HG03520 (cell line): ENCODE measurements around the gene CDHR4.
"Not testable (repeated sequence)": the region's sequence is repeated elsewhere in the genome, so short reads cannot be mapped to it uniquely, and the experiment has no call there.

ENCODE experiments used
- ATAC-seq: cut with Tn5 transposase; IDR thresholded peaks from one replicate; pipeline ENCODE4 v1.9.1; 2021; ENCODE audit warnings: mild to moderate bottlenecking, moderate library complexity; ENCODE audit not compliant: unreplicated experiment

Gene CDHR4

DNA sequence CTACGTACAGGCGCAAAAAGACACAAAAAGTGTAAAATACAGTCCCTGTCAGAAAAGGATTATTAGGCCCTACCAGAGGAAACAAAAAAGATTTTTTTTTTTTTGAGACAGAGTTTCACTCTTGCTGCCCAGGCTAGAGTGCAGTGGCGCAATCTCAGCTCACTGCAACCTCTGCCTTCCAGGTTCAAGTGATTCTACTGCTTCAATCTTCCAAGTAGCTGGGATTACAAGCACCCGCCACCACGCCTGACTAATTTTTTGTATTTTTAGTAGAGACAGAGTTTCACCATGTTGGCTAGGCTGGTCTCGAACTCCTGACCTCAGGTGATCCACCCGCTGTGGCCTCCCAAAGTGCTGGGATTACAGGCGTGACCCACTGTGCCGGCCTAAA, 18.7 kb downstream of the CDHR4 start:
- not testable (repeated sequence) for ATAC-seq

DNA sequence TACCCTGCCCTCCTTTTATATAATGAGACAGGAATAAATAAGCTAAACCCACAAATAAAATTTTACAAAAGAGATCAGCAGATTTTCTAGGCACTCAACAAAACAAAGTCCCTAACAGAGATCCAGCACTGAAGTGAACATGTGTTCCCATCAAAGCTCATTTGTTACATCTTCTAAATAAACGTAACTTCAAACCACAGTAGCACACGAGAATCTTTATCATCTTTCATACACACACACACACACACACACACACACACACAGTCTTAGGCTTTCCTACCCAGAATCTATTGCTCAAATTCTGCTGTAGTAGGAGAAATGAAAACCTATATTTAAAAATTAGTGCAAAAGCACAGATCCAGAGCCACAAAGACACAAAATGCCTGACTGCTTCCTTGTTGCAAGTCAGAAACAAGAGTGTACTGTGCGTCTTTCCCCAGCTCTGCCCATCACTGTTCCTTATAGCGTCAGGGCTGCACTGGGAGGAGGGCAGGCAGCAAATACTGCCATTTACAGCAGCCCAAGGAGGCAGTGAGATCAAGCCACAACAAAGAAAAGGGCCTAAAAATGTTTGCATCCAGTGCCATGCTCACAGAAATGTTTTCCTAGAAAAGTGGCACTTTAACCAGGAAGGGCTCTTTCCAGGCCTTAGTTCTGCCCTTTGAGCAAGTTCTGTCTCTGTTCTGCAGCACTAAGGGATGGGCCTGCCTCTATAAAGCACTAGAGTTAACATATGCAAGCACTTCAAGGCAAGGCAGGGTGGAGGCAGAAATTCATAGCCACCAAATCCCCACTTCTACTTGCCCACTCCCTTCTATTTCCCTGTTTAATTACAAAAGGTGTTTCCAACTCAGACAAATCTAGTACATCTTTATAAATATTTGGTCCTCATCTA, 19.3 kb downstream of the CDHR4 start:
- ATAC-seq, result no peak

DNA sequence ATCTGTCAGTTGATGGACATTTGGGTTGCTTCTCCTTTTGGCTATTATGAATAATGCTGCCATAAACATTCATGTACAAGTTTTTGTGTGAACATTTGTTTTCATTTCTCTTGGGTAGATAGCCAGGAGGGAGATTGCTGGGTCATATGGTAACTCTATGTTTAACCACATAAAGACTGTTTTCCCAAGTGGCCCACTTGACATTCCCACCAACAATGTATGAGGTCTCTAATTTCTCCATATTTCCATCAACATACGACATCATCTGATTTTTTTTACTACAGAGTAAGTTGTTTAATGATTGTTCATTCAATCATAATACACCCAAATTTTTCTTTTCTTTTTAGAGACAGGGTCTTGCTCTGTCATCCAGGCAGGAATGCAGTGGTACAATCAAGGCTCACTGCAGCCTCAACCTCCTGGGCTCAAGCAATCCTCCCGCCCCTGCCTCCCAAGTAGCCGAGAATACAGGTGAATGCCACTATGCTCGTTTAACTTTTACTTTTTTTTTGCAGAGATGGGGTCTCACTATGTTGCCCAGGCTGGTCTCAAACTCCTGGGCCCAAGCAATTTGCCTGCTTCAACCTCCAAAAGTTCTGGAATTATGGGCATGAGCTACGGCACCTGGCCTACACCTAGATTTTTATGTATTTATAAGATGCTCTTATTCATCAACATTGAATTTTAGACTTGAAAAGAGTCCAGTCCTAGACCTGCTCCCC, 20.2 kb downstream of the CDHR4 start:
- ATAC-seq, result no peak

- ATAC-seq, result not testable (repeated sequence)
Observed at GRCh38 chr3:49776101-49776500, 23.6 kb downstream of the CDHR4 start.

- ATAC-seq, result no peak
Observed at GRCh38 chr3:49775538-49775937, 24.1 kb downstream of the CDHR4 start.

DNA sequence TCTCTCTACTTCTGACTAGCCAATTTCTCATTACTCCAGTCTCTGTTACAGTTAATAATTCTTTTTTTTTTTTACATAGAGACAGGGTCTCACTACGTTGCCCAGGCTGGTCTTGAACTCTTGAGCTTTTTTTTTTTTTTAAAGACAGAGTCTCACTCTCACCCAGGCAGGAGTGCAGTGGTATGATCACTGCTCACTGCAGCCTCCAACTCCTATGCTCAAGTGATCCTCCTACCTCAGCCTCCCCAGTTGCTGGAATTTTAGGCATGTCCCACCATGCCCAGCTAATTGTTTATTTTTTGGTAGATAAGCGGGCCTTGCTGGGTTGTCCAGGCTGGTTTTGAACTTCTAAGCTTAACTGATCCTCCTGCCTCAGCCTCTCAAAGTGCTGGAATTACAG, 27.0 kb downstream of the CDHR4 start:
- no peak for ATAC-seq

- no peak for ATAC-seq
Observed at GRCh38 chr3:49771340-49771938, 28.2 kb downstream of the CDHR4 start.

DNA sequence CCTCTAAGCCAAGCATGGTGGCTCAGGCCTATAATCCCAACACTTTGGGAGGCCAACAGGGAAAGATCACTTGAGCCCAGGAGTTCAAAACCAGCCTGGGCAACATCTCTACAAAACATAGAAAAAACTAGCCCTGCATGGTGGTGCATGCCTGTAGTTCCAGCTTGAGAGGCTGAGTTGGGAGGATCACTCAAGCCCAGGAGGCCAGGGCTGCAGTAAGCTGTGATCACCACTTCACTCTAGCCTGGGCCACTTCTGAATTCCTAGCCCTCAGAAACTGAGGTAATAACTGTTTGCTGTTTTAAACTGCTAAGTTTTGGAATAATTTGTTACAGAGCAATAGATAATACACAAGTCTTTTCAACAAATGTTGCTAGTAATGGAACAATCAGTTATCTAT, 29.7 kb downstream of the CDHR4 start:
- no peak for ATAC-seq

DNA sequence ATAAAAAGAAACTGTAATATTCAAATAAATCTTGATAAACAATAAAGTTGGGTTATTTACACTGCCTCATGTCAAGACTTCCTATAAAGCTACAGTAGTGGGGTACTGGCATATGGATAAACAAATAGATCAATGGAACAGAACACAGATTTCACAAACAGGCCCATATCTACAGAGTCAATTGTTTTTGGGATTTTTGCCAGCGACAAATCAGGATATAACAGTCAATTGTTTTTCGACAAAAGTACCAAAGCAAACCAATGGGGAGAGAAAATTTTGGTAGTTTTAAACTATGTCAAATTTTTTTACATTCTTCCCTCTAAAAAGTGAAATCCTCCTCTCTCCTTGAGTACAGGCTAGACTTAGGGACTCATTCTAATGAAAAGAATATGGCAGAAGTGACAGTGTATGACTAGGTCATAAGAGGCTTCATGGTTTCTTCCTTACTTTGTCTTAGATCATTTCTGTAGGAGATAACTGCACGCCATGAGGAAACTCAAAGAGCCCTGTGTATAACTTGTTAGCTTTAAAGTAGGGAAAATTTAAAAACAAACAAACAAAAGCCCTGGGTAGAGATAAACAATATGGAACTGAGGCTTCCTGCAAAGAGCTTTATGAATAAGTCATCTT, 30.3 kb downstream of the CDHR4 start:
- no peak for ATAC-seq

DNA sequence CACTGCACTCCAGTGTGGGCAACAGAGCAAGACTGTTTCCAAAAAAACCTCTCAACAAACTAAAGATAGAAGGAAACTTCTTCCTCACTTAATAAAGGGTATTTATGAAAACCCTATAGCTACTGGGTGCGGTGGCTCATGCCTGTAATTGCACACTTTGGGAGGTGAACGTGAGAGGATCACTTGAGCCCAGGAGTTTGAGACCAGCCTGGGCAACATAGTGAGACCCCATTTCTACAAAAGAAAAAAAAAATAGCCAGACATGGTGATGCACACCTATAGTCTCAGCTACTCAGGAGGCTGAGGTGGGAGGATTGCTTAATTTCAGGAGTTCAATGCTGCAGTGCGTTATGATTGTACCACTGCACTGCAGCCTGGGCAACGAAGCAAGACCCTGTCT, 35.7 kb downstream of the CDHR4 start:
- no peak for ATAC-seq

GRCh38 chr3:49761661-49762060, 38.0 kb downstream of the CDHR4 start:
- no peak for ATAC-seq

DNA sequence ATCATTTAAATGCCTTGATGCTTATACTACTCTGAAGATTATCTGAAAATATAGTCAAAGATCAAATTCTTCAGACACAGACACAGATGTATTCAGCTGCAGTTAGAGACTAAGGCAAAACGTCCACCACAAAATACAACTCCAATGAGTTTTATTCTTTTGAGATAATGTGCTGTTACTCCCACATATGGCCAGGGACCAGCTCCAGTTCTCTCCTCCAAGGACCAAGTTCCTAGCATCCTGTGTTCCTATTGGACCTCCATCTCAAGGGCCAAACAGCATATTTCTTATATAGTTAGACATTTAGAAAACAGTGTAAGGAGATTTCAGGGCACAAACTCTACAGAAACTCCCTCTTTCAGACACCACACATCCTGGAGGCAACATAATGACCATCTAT, 40.4 kb downstream of the CDHR4 start:
- no peak for ATAC-seq

- ATAC-seq, result no peak
Observed at GRCh38 chr3:49757197-49757596, 42.5 kb downstream of the CDHR4 start.

- ATAC-seq, result no peak
Observed at GRCh38 chr3:49756036-49756435, 43.6 kb downstream of the CDHR4 start.

- no peak for ATAC-seq
Observed at GRCh38 chr3:49754536-49754935, 45.1 kb downstream of the CDHR4 start.

- ATAC-seq, result no peak
Observed at GRCh38 chr3:49751501-49751900, 48.2 kb downstream of the CDHR4 start.

DNA sequence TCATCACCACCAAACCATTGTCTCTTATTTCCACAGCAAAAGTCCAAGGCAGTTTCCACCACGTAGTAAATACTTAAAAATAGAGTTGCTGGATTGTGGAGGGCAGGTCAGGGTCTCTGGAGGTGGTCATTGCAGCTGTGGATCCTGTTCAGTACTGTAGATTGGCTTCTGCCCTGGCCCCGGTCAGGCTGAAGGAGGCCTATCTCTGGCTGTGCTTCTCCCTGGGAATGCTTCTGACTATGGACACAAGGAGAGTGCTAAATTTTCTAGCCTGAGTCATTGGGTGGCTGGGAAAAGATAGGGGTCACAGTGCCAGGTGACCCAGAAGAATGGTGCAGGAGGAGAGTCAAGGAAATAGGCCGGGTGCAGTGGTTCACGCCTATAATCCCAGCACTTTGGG, 49.6 kb downstream of the CDHR4 start:
- no peak for ATAC-seq

DNA sequence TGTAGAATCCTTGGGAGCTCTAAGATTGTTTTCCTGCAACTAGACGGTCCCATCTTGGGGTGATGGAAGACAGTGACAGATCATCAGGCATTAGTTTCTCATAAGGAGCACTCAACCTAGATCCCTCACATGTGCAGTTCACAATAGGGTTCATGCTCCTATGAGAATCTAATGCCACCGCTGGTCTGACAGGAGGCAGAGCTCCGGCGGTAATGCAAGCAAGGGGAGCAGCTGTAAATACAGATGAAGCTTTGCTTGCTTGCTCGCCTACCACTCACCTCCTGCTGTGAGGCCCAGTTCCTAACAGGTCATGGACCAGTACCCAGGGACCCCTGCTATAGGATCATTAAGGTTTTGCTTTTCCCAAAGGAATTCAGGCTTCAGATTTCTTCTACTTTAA, 50.8 kb downstream of the CDHR4 start:
- not testable (repeated sequence) for ATAC-seq

DNA sequence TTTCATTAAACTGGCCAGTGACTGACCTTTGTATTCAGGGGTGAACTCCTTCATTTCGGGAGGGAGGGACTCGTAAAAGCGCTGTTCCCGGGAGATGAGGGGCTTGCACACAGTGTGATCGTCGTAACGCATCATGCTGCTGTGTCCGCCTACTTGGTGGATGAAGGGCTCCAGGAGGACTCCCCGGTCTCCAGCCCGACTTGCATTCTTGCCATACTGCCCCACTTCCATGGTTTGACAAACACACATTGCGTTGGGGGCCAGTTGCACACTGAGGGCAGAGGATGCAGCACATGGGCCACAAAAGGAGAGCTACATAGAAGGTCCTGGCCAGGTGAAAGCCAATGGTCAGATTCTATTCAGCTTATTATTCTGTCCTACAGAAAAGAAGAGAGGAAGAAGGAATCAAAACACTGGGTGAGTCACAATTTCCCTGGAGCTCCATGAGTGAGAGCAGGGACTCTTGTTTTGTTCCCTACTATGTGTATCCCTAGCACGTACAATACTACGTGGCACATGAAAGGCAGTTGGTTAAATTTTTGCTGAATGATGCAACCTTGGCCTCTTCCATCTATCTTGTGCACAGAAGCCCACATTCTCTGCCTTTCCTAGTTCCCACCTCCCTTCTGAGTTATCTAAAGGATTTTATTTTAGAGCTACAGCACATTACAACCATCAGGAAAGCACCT, 51.7 kb downstream of the CDHR4 start:
- ATAC-seq, result no peak

GRCh38 chr3:49745986-49746385, 53.7 kb downstream of the CDHR4 start:
- ATAC-seq, result no peak
